IPS DF 4.7 (cell line): Measurements from ENCODE around the gene NSMF.
"Not testable (repeated sequence)": the region's sequence is repeated elsewhere in the genome, so short reads cannot be mapped to it uniquely, and the experiment has no call there.

ENCODE experiments used
- DNase-seq: peaks from one replicate; pipeline ENCODE4 v3.0.0-alpha.2; 2013; ENCODE audit warnings: low spot score; ENCODE audit errors: extremely low read depth

NSMF gene

GRCh38 chr9:137459601-137460362 is 648 bp upstream of the NSMF start:
- no peak for DNase-seq

- no peak for DNase-seq
These were observed 661 bp downstream of the NSMF start for GRCh38 chr9:137458194-137459151.

GRCh38 chr9:137457406-137458193 is 1.5 kb downstream of the NSMF start:
- DNase-seq = no peak

GRCh38 chr9:137456864-137457405 is 2.2 kb downstream of the NSMF start:
- DNase-seq = no peak

GRCh38 chr9:137456061-137456863 is 2.9 kb downstream of the NSMF start:
- no peak for DNase-seq

GRCh38 chr9:137455359-137455991 is 3.7 kb downstream of the NSMF start:
- no peak for DNase-seq

GRCh38 chr9:137454597-137455358 is 4.4 kb downstream of the NSMF start:
- no peak for DNase-seq

GRCh38 chr9:137454145-137454596 is 5.0 kb downstream of the NSMF start:
- no peak for DNase-seq

- DNase-seq = no peak
These were observed 5.5 kb downstream of the NSMF start for GRCh38 chr9:137453643-137454081.

GRCh38 chr9:137452761-137453642 is 6.1 kb downstream of the NSMF start:
- DNase-seq = no peak

GRCh38 chr9:137452006-137452760 is 7.0 kb downstream of the NSMF start:
- no peak for DNase-seq

GRCh38 chr9:137451264-137452005 is 7.7 kb downstream of the NSMF start:
- not testable (repeated sequence) for DNase-seq

GRCh38 chr9:137450539-137451222 is 8.5 kb downstream of the NSMF start:
- DNase-seq = not testable (repeated sequence)

- DNase-seq = no peak
These were observed 9.1 kb downstream of the NSMF start for GRCh38 chr9:137449931-137450538.

GRCh38 chr9:137449081-137449844 is 9.9 kb downstream of the NSMF start:
- no peak for DNase-seq
